H1 (cell line): ENCODE results near the gene PSMC3. TPM values are rescaled to one million over a fixed set of nuclear protein-coding genes. Genes with fewer than 3 reads are reported as not detected.

Source experiments
- CTCF ChIA-PET: fragments of 300-600 bp; sonication (Branson Sonifier 250); formaldehyde crosslinking; loops from one replicate; lab custom pipeline; 2021; ENCODE audit not compliant: partially characterized antibody; lab: Charles Lee
- POLR2A ChIA-PET: fragments of 300-600 bp; sonication (Branson Sonifier 250); formaldehyde crosslinking; loops from one replicate; lab custom pipeline; 2021; ENCODE audit warnings: inconsistent platforms; ENCODE audit not compliant: partially characterized antibody; lab: Charles Lee
- DNase-seq, 2 experiments: peaks; one replicate each; pipeline versions ENCODE4 v3.0.0 to v3.0.0-alpha.2; 2010 to 2022; ENCODE audit warnings: low spot score in 2 of 2, low read depth in 1 of 2, mixed read lengths in 1 of 2
- FAIRE-seq: peaks from 2 replicates; lab custom pipeline; 2011; peaks lifted over from hg19 to GRCh38; lab: Jason Lieb, UNC
- H2AFZ ChIP-seq: 2 replicates; pipeline ENCODE4 v1.8.1; 2012; ENCODE audit warnings: low read length, inconsistent platforms
- H2AK5ac ChIP-seq: 2 replicates; pipeline ENCODE4 v1.6.1; 2013; ENCODE audit warnings: low read depth, low read length
- H2BK120ac ChIP-seq: replicated peaks from 2 replicates; pipeline ENCODE3; 2013; ENCODE audit warnings: low read depth, low read length, inconsistent platforms
- H2BK12ac ChIP-seq: 2 replicates; pipeline ENCODE4 v1.6.1; 2013; ENCODE audit warnings: low read depth, low read length
- H2BK15ac ChIP-seq: 2 replicates; pipeline ENCODE4 v1.6.1; 2013; ENCODE audit warnings: low read length
- H2BK20ac ChIP-seq: 2 replicates; pipeline ENCODE4 v1.6.1; 2013; ENCODE audit warnings: low read length
- H2BK5ac ChIP-seq: 2 replicates; pipeline ENCODE4 v1.6.1; 2013; ENCODE audit warnings: low read depth, low read length
- H3K14ac ChIP-seq: 2 replicates; pipeline ENCODE4 v1.6.1; 2013; ENCODE audit warnings: inconsistent platforms; ENCODE audit not compliant: insufficient read length
- H3K18ac ChIP-seq: 2 replicates; pipeline ENCODE4 v1.6.1; 2013; ENCODE audit warnings: low read length; ENCODE audit errors: extremely low read depth
- H3K23ac ChIP-seq: 2 replicates; pipeline ENCODE4 v1.6.1; 2013; ENCODE audit warnings: inconsistent platforms; ENCODE audit not compliant: insufficient read length
- H3K23me2 ChIP-seq: 2 replicates; pipeline ENCODE4 v1.6.1; 2013; ENCODE audit warnings: low read depth, low read length
- H3K27ac ChIP-seq: 2 replicates; pipeline ENCODE4 v1.6.1; 2011; ENCODE audit warnings: low read depth, low read length, inconsistent platforms
- H3K27me3 ChIP-seq, 4 experiments: replicated peaks in 1 of 4; 1 replicate in 1 of 4; 2 replicates in 3 of 4; pipeline versions ENCODE4 v1.6.1 to v1.8.1; 2011 to 2013; ENCODE audit warnings: low read length in 3 of 4, mild to moderate bottlenecking in 3 of 4, inconsistent platforms in 2 of 4, mixed read lengths in 2 of 4, moderate library complexity in 1 of 4; ENCODE audit not compliant: control insufficient read depth in 3 of 4, insufficient read depth in 3 of 4; ENCODE audit errors: extremely low read depth in 1 of 4
- H3K36me3 ChIP-seq, 4 experiments: 2 replicates each; pipeline versions ENCODE4 v1.6.1 to v1.8.1; 2011 to 2013; ENCODE audit warnings: mild to moderate bottlenecking in 4 of 4, low read length in 3 of 4, moderate library complexity in 2 of 4, control low read depth in 1 of 4, inconsistent platforms in 1 of 4; ENCODE audit not compliant: insufficient read depth in 4 of 4, control insufficient read depth in 2 of 4
- H3K4ac ChIP-seq: replicated peaks from 2 replicates; pipeline ENCODE3; 2013; ENCODE audit warnings: low read length, low read depth, mixed read lengths, inconsistent platforms; ENCODE audit not compliant: insufficient read length
- H3K4me1 ChIP-seq, 4 experiments: replicated peaks in 1 of 4; 1 replicate in 1 of 4; 2 replicates in 3 of 4; pipeline versions ENCODE4 v1.6.1 to v1.8.1; 2011 to 2013; ENCODE audit warnings: low read length in 3 of 4, inconsistent platforms in 2 of 4, mixed read lengths in 1 of 4; ENCODE audit not compliant: insufficient read depth in 4 of 4, control insufficient read depth in 3 of 4
- H3K4me2 ChIP-seq, 2 experiments: 2 replicates each; pipeline versions ENCODE4 v1.6.1 to v1.8.1; 2011 to 2013; ENCODE audit warnings: low read depth in 2 of 2, low read length in 2 of 2, control low read depth in 1 of 2, inconsistent platforms in 1 of 2, mild to moderate bottlenecking in 1 of 2; ENCODE audit not compliant: insufficient read depth in 1 of 2
- H3K4me3 ChIP-seq, 4 experiments: fragments of 200-600, 300-600 bp in 1 of 4; sonication (generic), shearing (Covaris generic), sonication (Bioruptor Twin) in 1 of 4; 2 replicates each; pipeline versions ENCODE4 v1.5.1 to v1.8.1; 2011 to 2016; ENCODE audit warnings: low read length in 4 of 4, low read depth in 3 of 4, control low read depth in 2 of 4, inconsistent platforms in 2 of 4, mild to moderate bottlenecking in 2 of 4, mixed read lengths in 1 of 4, moderate library complexity in 1 of 4; ENCODE audit not compliant: insufficient read depth in 2 of 4; ENCODE audit errors: extremely low read depth in 1 of 4
- H3K56ac ChIP-seq: replicated peaks from 2 replicates; pipeline ENCODE3; 2013; ENCODE audit warnings: low read depth, mild to moderate bottlenecking, mixed read lengths, low read length, inconsistent platforms; ENCODE audit not compliant: insufficient read length
- H3K79me1 ChIP-seq: 2 replicates; pipeline ENCODE4 v1.6.1; 2013; ENCODE audit warnings: low read depth, low read length, control low read depth
- H3K79me2 ChIP-seq, 2 experiments: 2 replicates each; pipeline versions ENCODE4 v1.6.1 to v1.8.1; 2012 to 2013; ENCODE audit warnings: low read length in 2 of 2, mild to moderate bottlenecking in 2 of 2, inconsistent platforms in 1 of 2; ENCODE audit not compliant: insufficient read depth in 2 of 2, control insufficient read depth in 1 of 2
- H3K9ac ChIP-seq, 4 experiments: replicated peaks in 1 of 4; 1 replicate in 1 of 4; 2 replicates in 3 of 4; pipeline versions ENCODE4 v1.6.1 to v1.8.1; 2011 to 2013; ENCODE audit warnings: low read depth in 3 of 4, low read length in 3 of 4, control low read depth in 2 of 4, mild to moderate bottlenecking in 2 of 4, moderate library complexity in 2 of 4, inconsistent platforms in 1 of 4; ENCODE audit errors: extremely low read depth in 1 of 4
- H3K9me3 ChIP-seq, 2 experiments: 2 replicates each; pipeline versions ENCODE4 v1.6.1 to v1.8.1; 2012 to 2013; ENCODE audit warnings: mild to moderate bottlenecking in 2 of 2, moderate library complexity in 2 of 2, control low read depth in 1 of 2, inconsistent platforms in 1 of 2, low read depth in 1 of 2, low read length in 1 of 2, mixed read lengths in 1 of 2; ENCODE audit not compliant: insufficient read depth in 2 of 2
- H4K20me1 ChIP-seq, 2 experiments: replicated peaks in 1 of 2; 2 replicates each; pipeline versions ENCODE3 to v1.8.1; 2011 to 2013; ENCODE audit warnings: inconsistent platforms in 2 of 2, low read length in 2 of 2, mild to moderate bottlenecking in 1 of 2; ENCODE audit not compliant: insufficient read depth in 2 of 2, control insufficient read depth in 1 of 2
- H4K5ac ChIP-seq: 2 replicates; pipeline ENCODE4 v1.6.1; 2013; ENCODE audit warnings: low read length, low read depth, mixed read lengths, inconsistent platforms; ENCODE audit not compliant: insufficient read length
- H4K8ac ChIP-seq: 2 replicates; pipeline ENCODE4 v1.8.0; 2013; ENCODE audit warnings: mild to moderate bottlenecking, moderate library complexity, low read length, inconsistent platforms; ENCODE audit not compliant: insufficient read depth; ENCODE audit errors: extremely low read depth
- H4K91ac ChIP-seq: replicated peaks from 2 replicates; pipeline ENCODE3; 2013; ENCODE audit warnings: low read length, mixed read lengths, inconsistent platforms; ENCODE audit not compliant: insufficient read length
- ASH2L ChIP-seq: fragments of 200-600, 300-600 bp; sonication (generic); IDR thresholded peaks from one replicate; pipeline ENCODE4 v1.7.1; 2017; ENCODE audit warnings: low read length
- CHD1 ChIP-seq: IDR thresholded peaks from 2 replicates; pipeline ENCODE4 v1.6.1; 2012; ENCODE audit warnings: low read depth, low read length, improper control_type of control experiment
- CREB1 ChIP-seq: IDR thresholded peaks from 2 replicates; pipeline ENCODE4 v1.6.1; 2012; ENCODE audit warnings: inconsistent platforms
- JUND ChIP-seq: IDR thresholded peaks from 2 replicates; pipeline ENCODE4 v1.6.1; 2011; ENCODE audit warnings: mild to moderate bottlenecking, improper control_type of control experiment, low read length
- SUZ12 ChIP-seq: fragments of 200-600 bp; sonication (generic); IDR thresholded peaks from 2 replicates; pipeline ENCODE4 v1.6.1; 2012; ENCODE audit warnings: mild to moderate bottlenecking, inconsistent platforms, low read length, moderate library complexity, mixed read lengths
- TAF7 ChIP-seq: optimal IDR thresholded peaks from 2 replicates; pipeline ENCODE3; 2011; ENCODE audit warnings: low read depth, mild to moderate bottlenecking, inconsistent platforms, low read length, moderate library complexity, borderline replicate concordance
- WGBS, 2 experiments: shearing (Covaris generic) in 1 of 2; methylation state at CpG; one replicate each; pipeline versions ENCODE4 v1.1.6 to v1.1.7; 2013 to 2015; ENCODE audit warnings: low lambda C conversion rate in 2 of 2, mixed read lengths in 2 of 2, inconsistent platforms in 1 of 2, low coverage in 1 of 2, missing lambda C conversion rate in 1 of 2; ENCODE audit not compliant: insufficient replicate concordance in 2 of 2, insufficient coverage in 1 of 2, insufficient read length in 1 of 2; ENCODE audit errors: extremely low coverage in 1 of 2, missing lambda C conversion rate in 1 of 2; 5-methylcytosine and 5-hydroxymethylcytosine counted together
- polyA plus RNA-seq, 7 experiments: library from polyadenylated mRNA; depleted of rRNA in 3 of 7; stranded (reverse) in 5 of 7; unstranded in 2 of 7; fragments of >200 nt in 5 of 7; fragments of 200-250 nt in 2 of 7; gene quantifications; 1 replicate in 5 of 7; 2 replicates in 1 of 7; 4 replicates in 1 of 7; pipeline versions ENCODE4 v1.2.1 to v1.2.3, GENCODE V29; 2011 to 2013; ENCODE audit warnings: missing spikeins in 2 of 7, mixed read lengths in 2 of 7
- total RNA-seq: library from RNA; stranded (reverse); fragmentation: NEBNext Ultra II Directional; extraction: Animal tissue kit (Norgen Biotek cat#: 25700); gene quantifications from 2 replicates; pipeline ENCODE4 v1.2.1, GENCODE V29; 2021
- TF ChIP-seq, protein P1 (sequence below): IDR thresholded peaks from 2 replicates; pipeline ENCODE4 v1.6.1; 2011; ENCODE audit warnings: low read depth, mild to moderate bottlenecking, low read length; ENCODE audit not compliant: insufficient read depth

The PSMC3 gene
- total and polyA plus RNA-seq, 2 of the 8 experiments (the other 6 are each of a cell fraction or from before 2014, with no cell fraction given), result 105 to 160 TPM

GRCh38 chr11:47413351-47413750 lies 12.9 kb downstream of the PSMC3 start:
- Histone ChIP-seq H2AK5ac (no peak overlapping the region), H3K18ac (no peak overlapping the region), H3K4me2 (no peak overlapping the region), H4K5ac (no peak overlapping the region), H3K27me3 (no peaks in the 10 kb centered on the region), H2BK20ac (no peak overlapping the region), H3K56ac (no peak overlapping the region), H4K91ac (no peak overlapping the region), H2AFZ (no peak overlapping the region), H2BK12ac (no peak overlapping the region), H3K4ac (no peak overlapping the region), H3K27ac (no peak overlapping the region), H3K79me2 (no peaks in the 10 kb centered on the region; a peak in 1 of 4 replicates), H3K4me1 (peaks cover 0 to 10% (median 6%) of the 10 kb centered on the region in 4 experiments; a peak in 6 of 7 replicates), H3K79me1 (no peaks in the 10 kb centered on the region), H2BK120ac (no peak overlapping the region), H2BK15ac (no peak overlapping the region), H3K9me3 (no peaks in the 10 kb centered on the region), H3K23me2 (peaks cover 6% of the 10 kb centered on the region), H2BK5ac (no peak overlapping the region), H4K8ac (no peak overlapping the region), H3K9ac (no peak overlapping the region), H4K20me1 (peaks cover 0 to 8% of the 10 kb centered on the region in 2 experiments), H3K4me3 (no peak overlapping the region), H3K36me3 (peaks cover 0 to 6% (median 4%) of the 10 kb centered on the region in 4 experiments; a peak in 5 of 8 replicates), H3K23ac (no peak overlapping the region), H3K14ac (no peak overlapping the region)
- TF ChIP-seq, protein P1, sequence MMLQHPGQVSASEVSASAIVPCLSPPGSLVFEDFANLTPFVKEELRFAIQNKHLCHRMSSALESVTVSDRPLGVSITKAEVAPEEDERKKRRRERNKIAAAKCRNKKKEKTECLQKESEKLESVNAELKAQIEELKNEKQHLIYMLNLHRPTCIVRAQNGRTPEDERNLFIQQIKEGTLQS, result no peak
- no peak for TF ChIP-seq TAF7
- TF ChIP-seq CHD1, result no peak
- TF ChIP-seq CREB1, result no peak
- no peak for TF ChIP-seq SUZ12
- no peak for TF ChIP-seq JUND
- no peak for TF ChIP-seq ASH2L
- ChIA-PET CTCF (interaction anchor here (0.9 to 6.2 kb wide), 11 partner anchors 10 to 500 kb away, joined by 3 to 59 read pairs (median 5); partner anchors contain the start of genes CELF1, PSMC3 and RAPSN), POLR2A (interaction anchor here (1.4 to 12.8 kb wide), 2 partner anchors 11 to 14 kb away, joined by 3 to 140 read pairs; partner anchors contain the start of gene PSMC3)
- DNase-seq, result no peak
- FAIRE-seq, result no peak
- WGBS, 2 experiments, result 93% methylated on average over 13 of the region's 13 CpGs; no CpG with 5 or more reads in 1 of the 2 experiments
